Measurements from ENCODE around the gene TAF15.

The TAF15 gene

GRCh38 chr17:35808962-35809854, at the start of gene TAF15:
TAF15 (plus strand) TSS chr17:35809484; CDS start chr17:35809570, 86 bp downstream.
- peak; percentile 97 for DNase-seq (ENCODE audit: low read depth)
- H3K4me3 ChIP-seq (ENCODE audit: low read depth, low read length) = peak within 1 kb of the TSS; percentile 95

DNA sequence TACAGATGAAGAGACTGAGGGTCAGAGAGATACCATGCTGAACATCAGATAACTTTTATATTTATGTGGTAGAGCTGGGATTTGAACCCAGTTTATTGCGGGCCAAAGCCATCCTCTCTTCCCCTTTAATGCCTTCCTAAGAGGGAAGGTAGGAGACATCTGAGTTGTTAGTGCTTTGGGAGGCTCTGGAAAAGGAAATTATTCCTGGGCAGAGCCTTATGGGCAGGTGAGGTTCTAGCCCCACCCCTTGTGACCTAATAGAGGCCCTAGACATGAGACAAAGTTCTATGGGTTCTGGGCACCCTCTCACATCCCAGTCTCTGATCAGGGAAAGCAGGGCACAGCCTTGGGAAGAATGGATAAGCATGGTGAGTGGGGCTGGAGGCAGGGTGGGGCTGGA, 48.7 kb upstream of the TAF15 start, which contains the start of gene C17orf50:
Gene C17orf50, plus strand, starts transcription at position 301 of the 400 bp plus-strand sequence. Its CDS starts 55 bp downstream, at position 356.
- H3K4me3 ChIP-seq (ENCODE audit: low read depth, low read length) = no peak within 1 kb of the TSS
- DNase-seq (ENCODE audit: low read depth) = no peak

- no peak for DNase-seq (ENCODE audit: low read depth)
- no peak overlapping the region for H3K4me3 ChIP-seq (ENCODE audit: low read depth, low read length)
These were observed 47.7 kb upstream of the TAF15 start for GRCh38 chr17:35761601-35762000.

DNA sequence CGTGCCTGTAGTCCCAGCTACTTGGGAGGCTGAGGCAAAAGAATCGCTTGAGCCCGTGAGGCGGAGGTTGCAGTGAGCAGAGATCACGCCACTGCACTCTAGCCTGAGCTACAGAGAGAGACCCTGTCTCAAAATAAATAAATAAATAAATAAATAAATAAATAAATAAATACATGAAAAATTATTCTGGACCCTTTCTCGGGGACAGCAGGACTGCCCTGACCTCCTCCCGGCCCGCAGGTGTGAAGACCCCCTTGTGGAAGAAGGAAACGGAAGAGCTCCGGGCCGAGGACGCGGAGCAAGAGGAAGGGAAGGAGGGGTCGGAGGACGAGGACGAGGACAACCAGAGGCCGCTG, 45.5 kb upstream of the TAF15 start:
- DNase-seq (ENCODE audit: low read depth) = no peak
- peak overlapping the region; percentile 44 for H3K4me3 ChIP-seq (ENCODE audit: low read depth, low read length)

- peak overlapping the region; percentile 44 for H3K4me3 ChIP-seq (ENCODE audit: low read depth, low read length)
- no peak for DNase-seq (ENCODE audit: low read depth)
These were observed 44.9 kb upstream of the TAF15 start for GRCh38 chr17:35764123-35764991.

- H3K4me3 ChIP-seq (ENCODE audit: low read depth, low read length) = no peak overlapping the region
- DNase-seq (ENCODE audit: low read depth) = no peak
These were observed 44.1 kb upstream of the TAF15 start for GRCh38 chr17:35765086-35765710.

- H3K4me3 ChIP-seq (ENCODE audit: low read depth, low read length) = no peak overlapping the region
- no peak for DNase-seq (ENCODE audit: low read depth)
These were observed 43.4 kb upstream of the TAF15 start for GRCh38 chr17:35765756-35766488.

DNA sequence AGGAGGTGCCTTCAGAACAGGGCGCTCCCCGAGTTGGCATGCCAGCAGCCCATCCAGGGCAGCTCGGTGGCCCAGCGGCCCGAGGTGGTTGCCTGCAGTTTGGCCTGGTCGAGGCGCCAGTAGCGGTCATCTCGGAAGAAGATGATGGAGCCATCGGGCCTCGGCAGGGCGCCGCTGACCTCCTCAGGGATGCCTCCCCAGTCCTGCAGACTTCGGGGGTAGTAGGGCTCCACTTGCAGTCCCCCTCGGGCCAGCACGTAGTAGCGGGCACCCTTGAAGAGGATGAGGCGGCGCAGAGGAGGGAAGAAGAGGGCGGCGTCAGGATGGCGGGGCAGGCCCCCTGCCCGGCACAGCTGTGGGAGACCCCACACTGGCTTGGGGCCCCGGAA, 42.8 kb upstream of the TAF15 start:
- no peak overlapping the region for H3K4me3 ChIP-seq (ENCODE audit: low read depth, low read length)
- DNase-seq (ENCODE audit: low read depth) = no peak

- no peak overlapping the region for H3K4me3 ChIP-seq (ENCODE audit: low read depth, low read length)
- DNase-seq (ENCODE audit: low read depth) = no peak
These were observed 42.3 kb upstream of the TAF15 start for GRCh38 chr17:35766903-35767510.

GRCh38 chr17:35768797-35769196, 40.5 kb upstream of the TAF15 start:
- no peak for DNase-seq (ENCODE audit: low read depth)
- H3K4me3 ChIP-seq (ENCODE audit: low read depth, low read length) = no peak overlapping the region

- H3K4me3 ChIP-seq (ENCODE audit: low read depth, low read length) = no peak overlapping the region
- no peak for DNase-seq (ENCODE audit: low read depth)
These were observed 39.3 kb upstream of the TAF15 start for GRCh38 chr17:35769895-35770486.

- no peak for DNase-seq (ENCODE audit: low read depth)
- no peak overlapping the region for H3K4me3 ChIP-seq (ENCODE audit: low read depth, low read length)
These were observed 36.2 kb upstream of the TAF15 start for GRCh38 chr17:35773129-35773528.

DNA sequence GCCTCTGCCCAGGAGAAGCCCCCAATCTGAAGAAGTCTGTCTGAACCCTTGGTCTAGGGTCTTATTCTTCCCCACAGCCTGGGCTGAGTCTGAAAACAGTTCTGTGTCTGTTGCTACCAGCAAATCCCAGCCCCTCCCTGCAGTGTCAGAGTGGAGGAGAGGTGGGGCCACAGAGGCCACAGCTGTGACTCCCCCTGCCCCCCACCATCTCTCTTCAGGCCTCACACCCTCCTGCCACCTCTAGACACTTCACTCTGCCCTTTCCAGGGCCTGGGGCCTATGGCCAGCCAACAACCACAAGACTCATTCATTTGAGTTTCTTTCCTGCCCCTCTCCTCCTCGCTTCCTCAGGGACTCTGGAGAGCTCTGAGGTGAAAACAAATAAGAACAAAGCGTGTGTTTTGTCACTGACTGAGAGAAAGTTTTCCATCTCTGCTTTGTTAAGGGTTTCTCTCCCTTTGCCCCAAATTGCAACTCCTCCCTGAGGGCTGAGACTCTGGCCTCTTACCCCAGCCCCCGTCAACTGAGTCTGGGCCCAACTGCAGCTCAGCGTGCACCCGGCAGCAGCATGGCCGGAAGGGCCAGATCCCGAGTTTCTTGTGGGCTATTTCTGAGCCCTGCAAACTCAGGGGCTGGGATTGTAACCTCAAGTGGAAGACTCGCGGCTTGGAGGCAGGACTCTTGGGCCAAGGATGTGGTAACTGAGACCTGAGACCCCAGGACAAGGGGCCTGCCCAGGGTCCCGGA, 35.4 kb upstream of the TAF15 start:
- DNase-seq (ENCODE audit: low read depth) = no peak
- H3K4me3 ChIP-seq (ENCODE audit: low read depth, low read length) = no peak overlapping the region

- DNase-seq (ENCODE audit: low read depth) = no peak
- no peak overlapping the region for H3K4me3 ChIP-seq (ENCODE audit: low read depth, low read length)
These were observed 34.8 kb upstream of the TAF15 start for GRCh38 chr17:35774499-35774898.

DNA sequence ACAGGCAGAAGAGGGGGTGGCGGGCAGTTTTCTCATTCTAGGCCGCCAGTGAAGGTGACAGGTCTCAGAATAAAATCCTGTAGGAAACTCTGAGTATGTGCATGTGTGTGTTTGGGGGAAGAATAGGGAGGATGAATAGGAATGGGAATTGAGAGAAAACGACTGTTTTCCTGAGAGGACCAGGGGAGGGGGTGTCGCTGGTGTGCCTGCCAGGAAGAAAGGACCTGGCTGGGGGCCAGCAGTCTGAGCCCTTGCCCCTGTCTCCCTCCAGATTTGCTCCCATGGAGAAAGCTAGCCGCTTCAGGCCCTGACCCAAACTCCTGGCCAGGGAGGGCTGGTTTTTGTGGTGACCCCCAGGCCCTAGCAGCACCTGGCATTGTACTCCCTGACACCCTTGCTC, 34.2 kb upstream of the TAF15 start:
- no peak for DNase-seq (ENCODE audit: low read depth)
- H3K4me3 ChIP-seq (ENCODE audit: low read depth, low read length) = no peak overlapping the region

GRCh38 chr17:35775583-35775982, 33.7 kb upstream of the TAF15 start:
- H3K4me3 ChIP-seq (ENCODE audit: low read depth, low read length) = no peak overlapping the region
- no peak for DNase-seq (ENCODE audit: low read depth)

DNA sequence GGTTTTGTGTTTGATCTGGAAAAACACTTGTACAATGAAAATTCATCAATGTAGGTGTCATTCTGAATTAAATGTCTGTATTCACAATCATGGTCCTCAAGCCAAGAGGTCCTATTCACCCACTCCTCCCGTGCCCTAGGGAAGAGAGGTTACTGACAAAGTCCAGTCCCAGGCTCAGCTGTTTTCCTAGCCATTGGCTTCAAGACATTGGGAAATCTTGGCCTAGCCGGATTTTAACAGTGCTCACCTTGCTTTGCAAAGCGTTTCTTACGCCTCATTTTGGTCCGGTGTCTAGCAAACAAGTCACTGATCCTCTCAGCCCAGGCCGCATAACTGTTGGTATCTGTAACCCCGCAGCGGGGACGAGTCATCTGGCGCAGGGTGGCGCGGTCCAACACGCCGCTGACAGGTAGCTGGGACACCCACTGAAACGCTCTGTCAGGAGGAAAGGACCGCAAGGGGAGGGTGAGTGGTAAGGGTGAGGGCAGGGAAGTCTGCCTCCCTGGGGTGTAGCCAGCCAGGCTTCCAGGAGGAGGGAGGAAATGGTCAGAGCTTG, 30.6 kb upstream of the TAF15 start:
- H3K4me3 ChIP-seq (ENCODE audit: low read depth, low read length) = no peak overlapping the region
- no peak for DNase-seq (ENCODE audit: low read depth)

- H3K4me3 ChIP-seq (ENCODE audit: low read depth, low read length) = no peak overlapping the region
- no peak for DNase-seq (ENCODE audit: low read depth)
These were observed 28.3 kb upstream of the TAF15 start for GRCh38 chr17:35780950-35781349.
